Liver (tissue), 9 donors: ENCODE measurements around the gene CCDC9B. TPM values are rescaled to one million over a fixed set of nuclear protein-coding genes. Genes with fewer than 3 reads are reported as not detected.
A peak's percentile ranks its signal among the peaks of the same experiment; 100 is the strongest.

ENCODE experiments used
- DNase-seq: peaks from one replicate; pipeline ENCODE4 v3.0.0-alpha.2; 2017; ENCODE audit warnings: low spot score
- H3K27ac ChIP-seq, 2 donors: one replicate each; pipeline ENCODE4 v1.7.0; 2013; ENCODE audit warnings: inconsistent platforms in 2 of 2, low read length in 2 of 2, control low read depth in 1 of 2, low read depth in 1 of 2, mild to moderate bottlenecking in 1 of 2
- H3K27me3 ChIP-seq, 4 donors: one replicate each; pipeline versions ENCODE4 v1.6.1 to v1.7.0; 2013; ENCODE audit warnings: low read length in 3 of 4, inconsistent platforms in 1 of 4, mild to moderate bottlenecking in 1 of 4, moderate library complexity in 1 of 4; ENCODE audit not compliant: control insufficient read depth in 4 of 4, insufficient read depth in 4 of 4
- H3K36me3 ChIP-seq, 4 donors: one replicate each; pipeline versions ENCODE4 v1.6.1 to v1.7.0; 2013; ENCODE audit warnings: low read length in 3 of 4, mild to moderate bottlenecking in 3 of 4, low read depth in 1 of 4, moderate library complexity in 1 of 4; ENCODE audit not compliant: control insufficient read depth in 4 of 4, insufficient read depth in 3 of 4
- H3K4me1 ChIP-seq, 4 donors: one replicate each; pipeline versions ENCODE4 v1.6.1 to v1.7.0; 2013; ENCODE audit warnings: low read length in 3 of 4, mild to moderate bottlenecking in 3 of 4, moderate library complexity in 1 of 4; ENCODE audit not compliant: control insufficient read depth in 4 of 4, insufficient read depth in 4 of 4
- H3K4me3 ChIP-seq, 3 donors: one replicate each; pipeline versions ENCODE4 v1.6.1 to v1.7.0; 2013; ENCODE audit warnings: low read length in 3 of 3, control low read depth in 1 of 3, low read depth in 1 of 3, mild to moderate bottlenecking in 1 of 3
- H3K9ac ChIP-seq, 2 donors: one replicate each; pipeline ENCODE4 v1.7.0; 2013; ENCODE audit warnings: low read length in 2 of 2, mild to moderate bottlenecking in 2 of 2, moderate library complexity in 2 of 2, control low read depth in 1 of 2, low read depth in 1 of 2
- H3K9me3 ChIP-seq, 4 donors: one replicate each; pipeline versions ENCODE4 v1.6.1 to v1.7.0; 2013; ENCODE audit warnings: low read length in 3 of 4; ENCODE audit not compliant: control insufficient read depth in 4 of 4
- EGR1 ChIP-seq, 2 donors: IDR thresholded peaks; 2 replicates each; pipeline ENCODE4 v1.6.1; 2016 to 2018; ENCODE audit warnings: antibody characterized with exemption in 2 of 2, low read depth in 2 of 2
- FOXA1 ChIP-seq: IDR thresholded peaks from 2 replicates; pipeline ENCODE4 v1.6.1; 2016; ENCODE audit warnings: antibody characterized with exemption
- FOXA2 ChIP-seq: IDR thresholded peaks from 2 replicates; pipeline ENCODE4 v1.6.1; 2016; ENCODE audit warnings: antibody characterized with exemption
- GABPA ChIP-seq, 2 donors: IDR thresholded peaks in 1 of 2; conservative IDR thresholded peaks in 1 of 2; 2 replicates each; pipeline ENCODE4 v1.6.1; 2016; ENCODE audit warnings: antibody characterized with exemption in 2 of 2, mild to moderate bottlenecking in 1 of 2, moderate library complexity in 1 of 2
- HNF4A ChIP-seq, 2 donors: conservative IDR thresholded peaks; 2 replicates each; pipeline ENCODE4 v1.6.1; 2016; ENCODE audit warnings: antibody characterized with exemption in 2 of 2, mild to moderate bottlenecking in 2 of 2
- HNF4G ChIP-seq: IDR thresholded peaks from 2 replicates; pipeline ENCODE4 v1.6.1; 2016; ENCODE audit warnings: antibody characterized with exemption
- JUND ChIP-seq, 2 donors: IDR thresholded peaks; 2 replicates each; pipeline ENCODE4 v1.6.1; 2016; ENCODE audit warnings: antibody characterized with exemption in 2 of 2
- NR2F2 ChIP-seq: IDR thresholded peaks from 2 replicates; pipeline ENCODE4 v1.6.1; 2016; ENCODE audit warnings: antibody characterized with exemption
- RAD21 ChIP-seq, 2 donors: IDR thresholded peaks; 2 replicates each; pipeline ENCODE4 v1.6.1; 2016; ENCODE audit warnings: antibody characterized with exemption in 2 of 2, mild to moderate bottlenecking in 2 of 2
- RXRA ChIP-seq, 2 donors: IDR thresholded peaks; 2 replicates each; pipeline ENCODE4 v1.6.1; 2017 to 2018; ENCODE audit warnings: antibody characterized with exemption in 2 of 2, mild to moderate bottlenecking in 1 of 2
- SP1 ChIP-seq: IDR thresholded peaks from 2 replicates; pipeline ENCODE4 v1.6.1; 2018; ENCODE audit warnings: antibody characterized with exemption, mild to moderate bottlenecking
- TAF1 ChIP-seq: conservative IDR thresholded peaks from 2 replicates; pipeline ENCODE4 v1.6.1; 2016; ENCODE audit warnings: antibody characterized with exemption, mild to moderate bottlenecking
- YY1 ChIP-seq: IDR thresholded peaks from 2 replicates; pipeline ENCODE4 v1.6.1; 2016; ENCODE audit warnings: antibody characterized with exemption, mild to moderate bottlenecking
- WGBS: extraction: QIAGEN DNeasy Blood & Tissue Kit; methylation state at CpG from one replicate; pipeline ENCODE4 v1.1.7; 2013; 5-methylcytosine and 5-hydroxymethylcytosine counted together
- polyA plus RNA-seq, 2 donors: library from polyadenylated mRNA; stranded (reverse) in 1 of 2; unstranded in 1 of 2; fragments of 200-250 nt in 1 of 2; fragments of >200 nt in 1 of 2; fragmentation: Nextera tagmentation in 1 of 2; extraction: Ambion mirVana in 1 of 2; gene quantifications; one replicate each; pipeline versions ENCODE4 v1.2.1 to v1.2.3, GENCODE V29; 2013 to 2015
- total RNA-seq, 2 donors: library from RNA; depleted of rRNA; stranded (reverse); fragments of >200 nt; gene quantifications; one replicate each; pipeline ENCODE4 v1.2.3, GENCODE V29; 2014
- TF ChIP-seq, protein P1 (sequence below): IDR thresholded peaks from 2 replicates; pipeline ENCODE4 v1.6.1; 2016; ENCODE audit warnings: antibody characterized with exemption, mild to moderate bottlenecking
- TF ChIP-seq, protein P2 (sequence below): IDR thresholded peaks from 2 replicates; pipeline ENCODE4 v1.6.1; 2016; ENCODE audit warnings: antibody characterized with exemption
- TF ChIP-seq, protein P3 (sequence below): fragments of 150-350 bp; IDR thresholded peaks from 2 replicates; pipeline ENCODE4 v1.5.1; 2017; ENCODE audit warnings: improper control_type of control experiment, low read depth, low read length; ENCODE audit not compliant: missing input control
- TF ChIP-seq, protein P4 (sequence below): IDR thresholded peaks from 2 replicates; pipeline ENCODE4 v1.6.1; 2016; ENCODE audit warnings: antibody characterized with exemption
- donor health status: healthy.
- donor health status: healthy.
- donor health status: healthy.
- donor health status: healthy.
- donor health status: healthy.

CCDC9B gene
- total and polyA plus RNA-seq, 4 donors = 0.43 to 4.4 (median 0.73) TPM

DNA sequence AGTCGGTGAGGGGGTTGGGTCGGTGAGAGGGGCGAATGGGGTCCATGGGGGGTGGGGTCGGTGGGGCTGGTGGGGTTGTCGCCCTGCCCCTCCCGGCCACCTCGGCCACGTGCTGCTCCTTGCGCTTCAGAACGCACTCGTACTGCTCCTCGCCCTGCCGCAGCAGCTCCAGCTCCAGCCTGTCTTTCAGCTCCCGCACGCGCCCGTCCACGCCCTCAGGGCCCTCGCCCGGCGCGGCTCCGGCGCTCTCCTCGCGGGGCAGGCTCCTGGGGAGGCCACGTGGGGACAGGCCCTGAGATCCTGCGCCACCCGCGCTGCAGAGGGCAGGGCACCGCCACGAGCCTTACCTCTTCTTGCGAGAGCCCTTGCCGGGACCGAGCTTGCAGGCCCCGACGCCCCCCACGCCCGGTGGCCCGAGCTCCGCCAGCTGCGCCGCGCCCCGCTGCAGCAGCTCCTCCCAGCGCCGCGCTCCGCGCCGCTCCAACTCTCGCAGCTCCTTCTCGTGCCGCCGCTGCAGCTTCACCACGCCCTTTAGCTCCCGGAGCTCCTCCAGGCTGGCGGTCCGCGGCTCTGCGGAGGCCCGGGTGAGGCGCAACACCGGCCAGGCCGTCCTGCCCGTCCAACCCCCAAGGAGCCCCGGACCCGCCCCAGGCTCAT is 49.7 kb downstream of the CCDC9B start:
- peak overlapping the region in 1 of 3 donors; percentile 19 for H3K4me3 ChIP-seq
- TF ChIP-seq TAF1 (no peak), FOXA2 (no peak), HNF4A (conservative IDR thresholded peaks at IDR 0.05) (no peak), JUND (IDR thresholded peaks at IDR 0.05) (no peak), RAD21 (IDR thresholded peaks at IDR 0.05) (no peak), EGR1 (IDR thresholded peaks at IDR 0.05; ENCODE audit: low read depth in 2 of 2) (no peak), RXRA (IDR thresholded peaks at IDR 0.05) (no peak), SP1 (no peak), FOXA1 (no peak), NR2F2 (no peak), GABPA (IDR thresholded peaks at IDR 0.05 in 1 of 2, conservative IDR thresholded peaks at IDR 0.05 in 1 of 2) (no peak), HNF4G (no peak), YY1 (no peak)
- TF ChIP-seq, protein P1, sequence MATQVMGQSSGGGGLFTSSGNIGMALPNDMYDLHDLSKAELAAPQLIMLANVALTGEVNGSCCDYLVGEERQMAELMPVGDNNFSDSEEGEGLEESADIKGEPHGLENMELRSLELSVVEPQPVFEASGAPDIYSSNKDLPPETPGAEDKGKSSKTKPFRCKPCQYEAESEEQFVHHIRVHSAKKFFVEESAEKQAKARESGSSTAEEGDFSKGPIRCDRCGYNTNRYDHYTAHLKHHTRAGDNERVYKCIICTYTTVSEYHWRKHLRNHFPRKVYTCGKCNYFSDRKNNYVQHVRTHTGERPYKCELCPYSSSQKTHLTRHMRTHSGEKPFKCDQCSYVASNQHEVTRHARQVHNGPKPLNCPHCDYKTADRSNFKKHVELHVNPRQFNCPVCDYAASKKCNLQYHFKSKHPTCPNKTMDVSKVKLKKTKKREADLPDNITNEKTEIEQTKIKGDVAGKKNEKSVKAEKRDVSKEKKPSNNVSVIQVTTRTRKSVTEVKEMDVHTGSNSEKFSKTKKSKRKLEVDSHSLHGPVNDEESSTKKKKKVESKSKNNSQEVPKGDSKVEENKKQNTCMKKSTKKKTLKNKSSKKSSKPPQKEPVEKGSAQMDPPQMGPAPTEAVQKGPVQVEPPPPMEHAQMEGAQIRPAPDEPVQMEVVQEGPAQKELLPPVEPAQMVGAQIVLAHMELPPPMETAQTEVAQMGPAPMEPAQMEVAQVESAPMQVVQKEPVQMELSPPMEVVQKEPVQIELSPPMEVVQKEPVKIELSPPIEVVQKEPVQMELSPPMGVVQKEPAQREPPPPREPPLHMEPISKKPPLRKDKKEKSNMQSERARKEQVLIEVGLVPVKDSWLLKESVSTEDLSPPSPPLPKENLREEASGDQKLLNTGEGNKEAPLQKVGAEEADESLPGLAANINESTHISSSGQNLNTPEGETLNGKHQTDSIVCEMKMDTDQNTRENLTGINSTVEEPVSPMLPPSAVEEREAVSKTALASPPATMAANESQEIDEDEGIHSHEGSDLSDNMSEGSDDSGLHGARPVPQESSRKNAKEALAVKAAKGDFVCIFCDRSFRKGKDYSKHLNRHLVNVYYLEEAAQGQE = no peak
- TF ChIP-seq, protein P2, sequence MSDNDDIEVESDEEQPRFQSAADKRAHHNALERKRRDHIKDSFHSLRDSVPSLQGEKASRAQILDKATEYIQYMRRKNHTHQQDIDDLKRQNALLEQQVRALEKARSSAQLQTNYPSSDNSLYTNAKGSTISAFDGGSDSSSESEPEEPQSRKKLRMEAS = no peak
- TF ChIP-seq, protein P3, sequence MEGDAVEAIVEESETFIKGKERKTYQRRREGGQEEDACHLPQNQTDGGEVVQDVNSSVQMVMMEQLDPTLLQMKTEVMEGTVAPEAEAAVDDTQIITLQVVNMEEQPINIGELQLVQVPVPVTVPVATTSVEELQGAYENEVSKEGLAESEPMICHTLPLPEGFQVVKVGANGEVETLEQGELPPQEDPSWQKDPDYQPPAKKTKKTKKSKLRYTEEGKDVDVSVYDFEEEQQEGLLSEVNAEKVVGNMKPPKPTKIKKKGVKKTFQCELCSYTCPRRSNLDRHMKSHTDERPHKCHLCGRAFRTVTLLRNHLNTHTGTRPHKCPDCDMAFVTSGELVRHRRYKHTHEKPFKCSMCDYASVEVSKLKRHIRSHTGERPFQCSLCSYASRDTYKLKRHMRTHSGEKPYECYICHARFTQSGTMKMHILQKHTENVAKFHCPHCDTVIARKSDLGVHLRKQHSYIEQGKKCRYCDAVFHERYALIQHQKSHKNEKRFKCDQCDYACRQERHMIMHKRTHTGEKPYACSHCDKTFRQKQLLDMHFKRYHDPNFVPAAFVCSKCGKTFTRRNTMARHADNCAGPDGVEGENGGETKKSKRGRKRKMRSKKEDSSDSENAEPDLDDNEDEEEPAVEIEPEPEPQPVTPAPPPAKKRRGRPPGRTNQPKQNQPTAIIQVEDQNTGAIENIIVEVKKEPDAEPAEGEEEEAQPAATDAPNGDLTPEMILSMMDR = no peak
- TF ChIP-seq, protein P4, sequence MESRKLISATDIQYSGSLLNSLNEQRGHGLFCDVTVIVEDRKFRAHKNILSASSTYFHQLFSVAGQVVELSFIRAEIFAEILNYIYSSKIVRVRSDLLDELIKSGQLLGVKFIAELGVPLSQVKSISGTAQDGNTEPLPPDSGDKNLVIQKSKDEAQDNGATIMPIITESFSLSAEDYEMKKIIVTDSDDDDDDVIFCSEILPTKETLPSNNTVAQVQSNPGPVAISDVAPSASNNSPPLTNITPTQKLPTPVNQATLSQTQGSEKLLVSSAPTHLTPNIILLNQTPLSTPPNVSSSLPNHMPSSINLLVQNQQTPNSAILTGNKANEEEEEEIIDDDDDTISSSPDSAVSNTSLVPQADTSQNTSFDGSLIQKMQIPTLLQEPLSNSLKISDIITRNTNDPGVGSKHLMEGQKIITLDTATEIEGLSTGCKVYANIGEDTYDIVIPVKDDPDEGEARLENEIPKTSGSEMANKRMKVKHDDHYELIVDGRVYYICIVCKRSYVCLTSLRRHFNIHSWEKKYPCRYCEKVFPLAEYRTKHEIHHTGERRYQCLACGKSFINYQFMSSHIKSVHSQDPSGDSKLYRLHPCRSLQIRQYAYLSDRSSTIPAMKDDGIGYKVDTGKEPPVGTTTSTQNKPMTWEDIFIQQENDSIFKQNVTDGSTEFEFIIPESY = no peak
- H3K27ac ChIP-seq = no peak overlapping the region
- no peaks in the 10 kb centered on the region for H3K27me3 ChIP-seq
- no peak overlapping the region for H3K9ac ChIP-seq
- H3K4me1 ChIP-seq = peaks cover 2 to 14% (median 8%) of the 10 kb centered on the region in 4 donors
- H3K9me3 ChIP-seq = no peaks in the 10 kb centered on the region
- WGBS = 23% methylated on average over 68 of the region's 68 CpGs
- DNase-seq = no peak
- H3K36me3 ChIP-seq = no peaks in the 10 kb centered on the region

DNA sequence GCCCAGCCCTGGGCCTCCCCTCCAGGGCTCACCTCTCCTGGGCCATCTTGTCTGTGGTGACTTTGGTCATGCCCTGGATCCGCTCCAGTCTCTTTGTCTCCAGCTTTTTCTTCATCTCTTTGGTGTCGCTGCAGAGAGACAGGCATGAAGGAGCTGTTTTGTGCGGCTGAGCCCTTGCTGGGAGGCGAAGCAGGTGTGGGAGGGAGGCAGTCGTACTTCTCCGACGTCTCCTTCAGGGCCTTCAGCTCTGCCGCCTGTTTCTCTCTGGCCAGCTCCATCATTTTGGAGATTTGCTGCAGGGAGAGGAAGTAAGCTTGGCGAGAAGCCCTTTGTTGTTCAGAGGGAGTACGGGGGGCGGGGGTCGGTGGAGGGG is 50.2 kb downstream of the CCDC9B start:
- no peak overlapping the region for H3K4me3 ChIP-seq
- WGBS = 71% methylated on average over 12 of the region's 12 CpGs
- H3K27me3 ChIP-seq = no peaks in the 10 kb centered on the region
- no peaks in the 10 kb centered on the region for H3K36me3 ChIP-seq
- no peaks in the 10 kb centered on the region for H3K9me3 ChIP-seq
- H3K27ac ChIP-seq = no peak overlapping the region
- no peak for DNase-seq
- H3K4me1 ChIP-seq = peaks cover 2 to 15% (median 8%) of the 10 kb centered on the region in 4 donors
- H3K9ac ChIP-seq = no peak overlapping the region
- TF ChIP-seq, protein P3 = no peak
- TF ChIP-seq, protein P1 = no peak
- no peak for TF ChIP-seq RAD21 (IDR thresholded peaks at IDR 0.05)
- TF ChIP-seq, protein P2 = no peak
- no peak for TF ChIP-seq SP1
- no peak for TF ChIP-seq FOXA1
- TF ChIP-seq TAF1 = no peak
- no peak for TF ChIP-seq HNF4A (conservative IDR thresholded peaks at IDR 0.05)
- TF ChIP-seq EGR1 (IDR thresholded peaks at IDR 0.05; ENCODE audit: low read depth in 2 of 2) = no peak
- TF ChIP-seq JUND (IDR thresholded peaks at IDR 0.05) = no peak
- no peak for TF ChIP-seq RXRA (IDR thresholded peaks at IDR 0.05)
- no peak for TF ChIP-seq FOXA2
- TF ChIP-seq HNF4G = no peak
